Erythroblast (primary cell): ENCODE measurements around the gene AIPL1.

Source experiments
- GATA1 ChIP-seq: IDR thresholded peaks from 2 replicates; pipeline ENCODE4 v1.6.1; 2011; ENCODE audit warnings: low read depth, mild to moderate bottlenecking, control low read depth, low read length, moderate library complexity
- POLR2A ChIP-seq: IDR thresholded peaks from 2 replicates; pipeline ENCODE4 v1.6.1; 2011; ENCODE audit warnings: mild to moderate bottlenecking, low read length

GRCh38 chr17:6387858-6388257 lies 47.1 kb downstream of the AIPL1 start:
- TF ChIP-seq POLR2A (no peak), GATA1 (no peak)
